ENCODE results near the gene DDX5.
A peak's percentile ranks its signal among the peaks of the same experiment; 100 is the strongest.
"Not testable (repeated sequence)": the region's sequence is repeated elsewhere in the genome, so short reads cannot be mapped to it uniquely, and the experiment has no call there.

DDX5 gene

DNA sequence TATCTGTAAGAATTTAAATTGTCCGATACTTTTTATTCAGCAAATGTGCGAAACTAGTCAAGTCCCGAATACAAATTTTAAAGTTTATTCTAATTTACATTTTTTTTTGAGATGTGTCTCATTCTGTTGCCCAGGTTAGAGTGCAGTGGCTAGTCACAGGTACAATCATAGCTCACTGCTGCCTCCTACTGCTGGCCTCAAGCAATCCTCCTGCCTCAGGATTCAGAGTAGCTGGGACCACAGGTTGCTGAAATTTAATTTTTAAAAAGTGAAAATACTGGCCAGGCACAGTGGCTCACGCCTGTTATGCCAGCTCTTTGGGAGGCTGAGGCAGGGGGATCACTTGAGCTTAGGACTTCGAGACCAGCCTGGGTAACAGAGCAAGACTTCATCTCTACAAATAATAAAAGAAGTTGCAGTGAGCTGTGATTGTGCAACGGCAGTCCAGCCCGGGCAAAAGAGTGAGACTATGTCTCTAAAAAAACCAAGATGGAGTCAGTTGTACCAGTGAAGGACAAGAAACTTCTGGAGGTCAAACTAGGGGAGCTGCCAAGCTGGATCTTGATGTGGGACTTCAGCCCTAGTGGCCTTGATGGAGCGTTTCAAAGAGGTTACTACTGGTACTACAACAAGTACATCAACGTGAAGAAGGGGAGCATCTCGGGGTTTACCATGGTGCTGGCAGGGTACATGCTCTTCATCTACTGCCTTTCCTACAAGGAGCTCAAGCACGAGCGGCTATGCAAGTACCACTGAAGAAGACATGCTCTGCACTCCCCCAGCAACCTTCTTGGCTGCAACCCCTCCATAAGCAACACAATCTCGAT is 14.8 kb downstream of the DDX5 start:
- peak in 1 of 2 experiments; percentile 19 for DNase-seq

GRCh38 chr17:64488301-64488700 is 17.8 kb downstream of the DDX5 start:
- DNase-seq, result no peak

DNA sequence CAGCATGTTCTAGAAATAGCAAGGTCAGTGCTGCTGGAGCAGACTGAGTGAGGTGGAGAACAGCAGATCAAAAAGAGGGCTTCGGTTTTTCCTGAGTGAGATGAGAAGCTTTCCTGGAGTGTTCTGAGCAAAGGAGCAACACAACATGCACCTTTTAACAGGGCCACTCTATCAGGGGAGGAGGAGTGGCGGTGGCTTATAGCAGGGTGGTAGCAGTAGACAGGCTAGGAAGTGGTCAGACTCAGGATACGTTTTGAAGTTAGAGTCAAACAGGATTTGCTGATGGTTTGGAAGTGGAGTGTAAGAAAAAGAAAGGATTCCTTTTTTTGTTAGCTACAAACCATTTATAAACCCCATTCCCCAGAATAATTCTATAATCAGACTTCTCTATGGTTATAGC is 21.7 kb downstream of the DDX5 start:
- DNase-seq, result no peak

- DNase-seq, result no peak
Measured at GRCh38 chr17:64480951-64481350, 25.1 kb downstream of the DDX5 start.

DNA sequence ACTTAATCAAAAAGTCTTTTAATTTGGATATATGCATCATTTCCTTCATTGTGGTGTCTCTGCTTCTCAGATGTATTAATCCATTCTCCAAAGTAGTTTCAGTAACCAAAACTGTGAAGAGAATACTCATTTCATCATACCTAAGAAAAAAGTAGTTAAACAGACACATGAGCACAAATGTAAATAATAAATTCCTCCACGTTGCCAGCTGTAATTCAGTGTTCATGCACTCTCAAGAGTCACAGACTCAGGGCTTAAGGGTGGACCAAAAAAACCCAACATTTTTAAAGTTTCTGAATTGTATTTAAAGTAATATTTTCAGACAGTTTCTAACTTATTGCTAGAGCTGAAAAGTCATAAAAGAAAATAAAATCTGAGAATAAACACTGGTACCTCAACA is 28.2 kb downstream of the DDX5 start:
- no peak for DNase-seq

GRCh38 chr17:64472564-64472963 is 33.5 kb downstream of the DDX5 start:
- DNase-seq, result no peak

DNA sequence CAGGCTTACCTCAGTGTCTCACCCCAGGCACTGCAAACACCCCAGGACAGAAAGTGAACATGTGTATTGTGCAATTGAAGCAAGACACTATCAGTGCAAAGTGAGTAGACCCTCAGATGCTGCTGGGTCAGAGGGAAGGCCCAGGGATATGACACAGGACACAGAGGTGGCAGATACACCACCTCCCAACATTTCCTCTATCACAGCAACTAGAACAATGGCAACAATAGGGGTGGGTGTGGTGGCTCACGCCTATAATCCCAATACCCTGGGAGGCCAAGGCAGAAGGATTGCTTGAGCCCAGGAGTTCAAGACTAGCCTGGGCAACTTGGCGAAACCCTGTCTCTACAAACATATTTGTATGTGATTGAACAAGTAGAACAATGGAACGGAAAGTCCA is 34.6 kb downstream of the DDX5 start:
- DNase-seq, result no peak

DNA sequence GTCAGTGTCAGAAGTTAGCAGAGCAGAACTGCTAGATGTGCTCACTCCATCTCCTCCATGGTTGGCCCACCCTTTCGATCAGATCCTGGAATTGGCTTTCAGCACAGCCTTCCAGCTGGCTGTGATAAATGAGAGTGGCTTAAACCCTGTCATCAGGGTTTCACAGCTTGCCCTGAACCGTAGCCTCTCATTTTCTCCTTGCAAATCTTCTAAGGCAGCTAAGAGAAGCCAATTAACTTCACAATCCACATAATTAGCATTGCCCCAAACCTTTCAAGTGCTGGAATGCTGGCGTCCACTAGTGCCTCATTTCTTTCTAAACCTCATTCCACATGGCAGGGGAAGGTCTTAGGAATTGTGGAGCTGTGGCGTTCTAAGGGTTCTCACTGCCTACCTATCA is 35.5 kb downstream of the DDX5 start:
- DNase-seq, result no peak

- not testable (repeated sequence) for DNase-seq
Measured at GRCh38 chr17:64466834-64467233, 39.3 kb downstream of the DDX5 start.

DNA sequence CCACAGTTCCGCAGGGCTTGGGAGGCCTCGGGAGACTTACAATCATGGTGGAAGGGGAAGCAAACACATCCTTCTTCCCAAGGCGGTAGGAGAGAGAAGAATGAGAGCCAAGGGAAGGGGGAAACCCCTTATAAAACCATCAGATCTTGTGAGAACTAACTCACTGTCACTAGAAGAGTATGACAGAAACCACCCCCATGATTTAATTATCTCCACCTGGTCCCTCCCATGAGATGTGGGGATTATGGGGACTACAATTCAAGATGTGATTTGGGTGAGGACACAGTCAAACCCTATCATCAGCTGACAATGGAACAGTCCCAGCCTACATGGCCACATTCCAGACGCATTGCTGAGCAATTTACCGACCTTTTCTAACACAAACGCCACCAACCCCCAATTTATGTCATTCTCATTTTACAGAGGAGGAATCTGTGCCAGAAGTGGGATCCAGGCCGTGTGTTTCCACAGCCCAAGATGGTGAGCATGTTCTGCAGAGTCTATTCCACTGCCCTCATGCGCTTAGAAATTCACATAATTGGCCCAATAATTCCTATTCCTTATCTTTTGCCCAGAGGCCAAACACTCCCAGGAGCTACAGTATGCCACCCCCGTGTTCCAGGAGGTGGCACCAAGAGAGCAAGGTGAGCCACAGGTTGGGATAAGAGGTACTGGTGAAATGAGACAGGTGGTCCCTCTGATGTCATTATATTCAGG is 39.9 kb downstream of the DDX5 start:
- DNase-seq, result no peak

DNA sequence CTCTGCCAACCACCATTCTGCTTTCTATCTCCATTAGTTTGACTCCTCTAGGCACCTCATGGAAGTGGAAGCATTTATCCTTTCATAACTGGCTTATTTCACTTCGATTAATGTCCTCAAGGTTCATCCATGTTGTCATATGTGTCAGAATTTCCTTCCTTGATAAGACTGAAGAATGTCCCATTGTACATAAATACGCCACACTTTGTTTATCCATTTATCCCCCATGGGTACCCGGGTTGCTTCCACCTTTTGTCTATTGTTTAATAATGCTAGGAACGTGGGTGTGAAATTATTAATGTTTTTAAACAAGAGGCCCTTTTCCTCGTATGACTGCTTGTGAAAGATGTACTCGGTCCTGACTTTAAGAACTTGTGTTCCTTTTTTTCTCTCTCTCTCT is 44.3 kb downstream of the DDX5 start:
- DNase-seq, result no peak

- DNase-seq, result no peak
Measured at GRCh38 chr17:64460955-64461354, 45.1 kb downstream of the DDX5 start.

DNA sequence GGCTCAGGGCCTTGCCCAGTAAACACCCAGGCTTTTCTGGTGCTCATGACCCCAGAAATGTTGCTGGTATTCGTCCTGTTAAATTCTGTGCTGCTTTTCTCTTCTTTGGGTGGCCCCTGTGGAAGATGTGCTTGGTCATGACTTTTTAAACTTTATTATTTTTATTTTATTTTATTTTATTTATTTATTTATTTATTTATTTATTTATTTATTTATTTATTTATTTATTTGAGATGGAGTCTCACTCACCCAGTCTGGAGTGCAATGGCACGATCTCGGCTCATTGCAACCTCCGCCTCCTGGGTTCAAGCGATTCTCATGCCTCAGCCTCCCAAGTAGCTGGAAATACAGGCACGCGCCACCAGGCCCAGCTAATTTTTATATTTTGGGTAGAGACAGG is 46.3 kb downstream of the DDX5 start:
- not testable (repeated sequence) for DNase-seq

DNA sequence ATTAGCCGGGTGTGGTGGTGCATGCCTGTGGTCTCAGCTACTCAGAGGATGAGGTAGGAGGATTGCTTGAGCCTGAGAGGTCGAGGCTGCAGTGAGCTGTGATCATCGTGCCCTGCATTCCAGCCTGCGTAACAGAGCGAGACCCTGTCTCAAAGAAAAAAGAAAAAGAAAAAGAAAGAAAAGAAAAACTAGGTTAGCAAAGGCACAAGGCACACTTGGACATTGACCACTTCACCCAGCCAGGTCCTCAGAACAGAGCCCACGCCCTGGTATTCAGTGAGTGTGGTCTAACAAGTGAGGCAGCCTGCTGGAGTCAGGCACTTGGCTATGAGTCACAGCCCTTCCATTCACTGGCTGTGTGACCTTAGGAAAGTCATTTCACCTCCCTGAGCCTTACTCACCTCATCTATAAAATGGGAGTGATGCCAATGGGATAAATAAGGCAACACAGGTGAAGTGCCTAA is 46.8 kb downstream of the DDX5 start:
- DNase-seq, result no peak

GRCh38 chr17:64458756-64459155 is 47.3 kb downstream of the DDX5 start:
- DNase-seq, result no peak

DNA sequence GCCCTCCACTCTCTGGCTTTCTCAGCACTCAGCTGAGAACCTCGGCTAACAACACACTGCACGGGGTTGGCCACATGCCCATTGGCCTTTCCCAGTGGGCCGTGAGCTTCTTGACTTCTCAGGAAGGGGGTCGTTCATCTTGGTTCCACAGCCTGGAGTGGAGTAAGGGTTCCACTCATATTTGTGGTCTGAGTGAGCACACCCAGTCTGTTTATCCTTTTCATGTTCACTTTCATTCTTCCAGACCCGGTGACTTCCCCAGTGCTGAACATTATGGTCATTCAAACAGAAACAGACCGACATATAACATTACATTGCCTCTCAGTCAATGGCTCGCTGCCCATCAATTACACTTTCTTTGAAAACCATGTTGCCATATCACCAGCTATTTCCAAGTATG is 48.9 kb downstream of the DDX5 start:
- no peak for DNase-seq

- no peak for DNase-seq
Measured at GRCh38 chr17:64455993-64456885, 49.9 kb downstream of the DDX5 start.

GRCh38 chr17:64449545-64449944 is 56.5 kb downstream of the DDX5 start:
- DNase-seq, result no peak

DNA sequence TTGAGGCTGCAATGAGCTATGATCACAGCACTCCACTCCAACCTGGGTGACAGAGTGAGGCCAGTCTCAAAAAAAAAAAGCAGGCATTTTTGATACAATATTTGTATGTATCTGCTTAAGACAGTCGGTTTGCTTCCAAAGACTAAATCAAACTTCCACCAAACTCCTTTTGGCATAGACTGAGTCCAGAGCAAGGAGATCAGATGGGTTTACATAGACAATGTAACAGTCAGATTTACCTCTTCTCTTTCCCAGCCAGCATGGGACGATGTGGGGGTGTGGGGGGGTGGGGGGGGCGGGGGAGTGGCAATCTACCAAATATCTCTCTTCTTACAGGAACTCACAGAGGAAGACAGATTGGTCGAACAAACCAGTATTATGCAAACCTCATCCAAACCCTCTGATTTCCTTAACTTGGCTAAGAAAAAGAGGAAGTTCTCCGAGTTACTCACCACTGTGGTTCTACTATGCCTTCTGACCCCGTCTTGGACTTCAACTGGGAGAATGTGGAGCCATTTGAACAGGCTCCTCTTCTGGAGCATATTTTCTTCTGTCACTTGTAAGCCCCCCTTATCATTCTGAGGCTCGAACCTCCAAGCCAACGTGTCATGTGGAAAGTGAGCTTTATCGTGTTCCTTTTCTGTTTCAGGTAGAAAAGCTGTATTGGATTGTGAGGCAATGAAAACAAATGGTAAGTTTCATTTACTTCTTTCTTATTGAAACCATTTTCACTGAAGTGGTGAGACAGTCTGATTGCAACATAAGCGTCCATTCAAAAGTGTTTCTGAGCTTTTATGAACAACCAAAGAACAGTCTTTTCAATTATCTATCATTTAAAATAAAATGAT is 57.2 kb downstream of the DDX5 start, which contains the start of gene MILR1:
TSS of gene MILR1 (plus strand) at position 451 of the 848 bp plus-strand sequence. CDS start at position 505, 54 bp downstream.
- DNase-seq, result peak; percentile 21 to 57

All from SW 1271 (cell line).